ENCODE data around the gene UBE2D4.
"Not testable (repeated sequence)": the region's sequence is repeated elsewhere in the genome, so short reads cannot be mapped to it uniquely, and the experiment has no call there.

UBE2D4 gene

GRCh38 chr7:43925984-43926797 lies at the start of gene UBE2D4:
TSS of gene UBE2D4 (plus strand) at chr7:43926436. CDS start at chr7:43926533, 97 bp downstream.
- DNase-seq = peak; percentile 89

- no peak for DNase-seq
Measured at GRCh38 chr7:43876976-43877745, 49.1 kb upstream of the UBE2D4 start.

- DNase-seq = no peak
Measured at GRCh38 chr7:43877968-43878864, 48.0 kb upstream of the UBE2D4 start.

GRCh38 chr7:43878867-43879266 lies 47.4 kb upstream of the UBE2D4 start:
- DNase-seq = no peak

- DNase-seq = no peak
Measured at GRCh38 chr7:43879477-43879876, 46.8 kb upstream of the UBE2D4 start.

- DNase-seq = no peak
Measured at GRCh38 chr7:43880596-43880995, 45.6 kb upstream of the UBE2D4 start.

GRCh38 chr7:43884209-43884608 lies 42.0 kb upstream of the UBE2D4 start:
- DNase-seq = no peak

GRCh38 chr7:43884617-43885016 lies 41.6 kb upstream of the UBE2D4 start:
- no peak for DNase-seq

GRCh38 chr7:43888993-43889945 lies 37.0 kb upstream of the UBE2D4 start:
- DNase-seq = no peak

- DNase-seq = peak; percentile 51
Measured at GRCh38 chr7:43890468-43890867, 35.8 kb upstream of the UBE2D4 start.

- no peak for DNase-seq
Measured at GRCh38 chr7:43891069-43891955, 34.9 kb upstream of the UBE2D4 start.

GRCh38 chr7:43895847-43896415 lies 30.3 kb upstream of the UBE2D4 start:
- DNase-seq = no peak

GRCh38 chr7:43898571-43898970 lies 27.7 kb upstream of the UBE2D4 start:
- DNase-seq = not testable (repeated sequence)

- DNase-seq = no peak
Measured at GRCh38 chr7:43902542-43903054, 23.6 kb upstream of the UBE2D4 start.

- no peak for DNase-seq
Measured at GRCh38 chr7:43904533-43905208, 21.6 kb upstream of the UBE2D4 start.

GRCh38 chr7:43905209-43905946 lies 20.9 kb upstream of the UBE2D4 start:
- no peak for DNase-seq

GRCh38 chr7:43905956-43906330 lies 20.3 kb upstream of the UBE2D4 start:
- DNase-seq = peak; percentile 42

GRCh38 chr7:43906331-43907010 lies 19.8 kb upstream of the UBE2D4 start, which contains the start of gene URGCP:
TSS of gene URGCP (minus strand) at chr7:43906596. CDS start at chr7:43906575, 21 bp downstream.
- DNase-seq = peak; percentile 65

Data from NCI-H146 (cell line).